Hepatocyte (in vitro differentiated cells): Measurements from ENCODE around the gene CELF4. TPM values are rescaled to one million over a fixed set of nuclear protein-coding genes. Genes with fewer than 3 reads are reported as not detected.

ENCODE experiments used
- DNase-seq: peaks from one replicate; pipeline ENCODE4 v3.0.0-alpha.2; 2016; ENCODE audit warnings: low spot score
- H2AFZ ChIP-seq: fragments of 200-600 bp; sonication (generic); 2 replicates; pipeline ENCODE4 v1.6.0; 2016; ENCODE audit warnings: antibody characterized with exemption, mild to moderate bottlenecking
- H3K27ac ChIP-seq: fragments of 200-600 bp; sonication (generic); 2 replicates; pipeline ENCODE4 v1.5.1; 2016; ENCODE audit warnings: mild to moderate bottlenecking
- H3K27me3 ChIP-seq: fragments of 200-600 bp; sonication (generic); 2 replicates; pipeline ENCODE4 v1.6.1; 2016
- H3K36me3 ChIP-seq: fragments of 200-600 bp; sonication (generic); replicated peaks from 2 replicates; pipeline ENCODE4 v1.5.1; 2016; ENCODE audit warnings: low read depth; ENCODE audit not compliant: insufficient read depth
- H3K4me1 ChIP-seq: fragments of 200-600 bp; sonication (generic); 2 replicates; pipeline ENCODE4 v1.5.1; 2016; ENCODE audit warnings: mild to moderate bottlenecking, moderate library complexity; ENCODE audit not compliant: insufficient read depth
- H3K4me2 ChIP-seq: fragments of 200-600 bp; sonication (generic); 2 replicates; pipeline ENCODE4 v1.6.0; 2016
- H3K4me3 ChIP-seq: fragments of 200-600 bp; sonication (generic); 2 replicates; pipeline ENCODE4 v1.5.1; 2016; ENCODE audit warnings: mild to moderate bottlenecking
- H3K79me2 ChIP-seq: fragments of 200-600 bp; sonication (generic); 2 replicates; pipeline ENCODE4 v1.6.0; 2017; ENCODE audit warnings: mild to moderate bottlenecking
- H3K9me2 ChIP-seq: fragments of 200-600 bp; sonication (generic); replicated peaks from 2 replicates; pipeline ENCODE4 v1.6.0; 2017; ENCODE audit warnings: mild to moderate bottlenecking; ENCODE audit not compliant: insufficient read depth
- H3K9me3 ChIP-seq: fragments of 200-600 bp; sonication (generic); 2 replicates; pipeline ENCODE4 v1.5.1; 2016; ENCODE audit warnings: low read depth, mild to moderate bottlenecking
- H4K20me1 ChIP-seq: fragments of 200-600 bp; sonication (generic); 2 replicates; pipeline ENCODE4 v1.6.0; 2016; ENCODE audit warnings: mild to moderate bottlenecking; ENCODE audit not compliant: insufficient read depth, poor library complexity, severe bottlenecking
- CTCF ChIP-seq: fragments of 200-600 bp; sonication (generic); IDR thresholded peaks from 2 replicates; pipeline ENCODE4 v1.5.1; 2016; ENCODE audit warnings: antibody characterized with exemption, mild to moderate bottlenecking; ENCODE audit not compliant: poor library complexity
- EZH2 ChIP-seq: fragments of 200-600 bp; sonication (generic); IDR thresholded peaks from 2 replicates; pipeline ENCODE4 v1.6.1; 2016; ENCODE audit warnings: antibody characterized with exemption, mild to moderate bottlenecking, borderline replicate concordance
- EZH2phosphoT487 ChIP-seq: fragments of 200-600 bp; sonication (generic); IDR thresholded peaks from one replicate; pipeline ENCODE4 v1.6.1; 2018; ENCODE audit warnings: antibody characterized with exemption, mild to moderate bottlenecking, low read depth, moderate library complexity; ENCODE audit not compliant: unreplicated experiment, severe bottlenecking
- WGBS: methylation state at CpG from one replicate; pipeline ENCODE4 v1.1.6; 2016; ENCODE audit warnings: low lambda C conversion rate; ENCODE audit errors: missing lambda C conversion rate; 5-methylcytosine and 5-hydroxymethylcytosine counted together
- polyA plus RNA-seq: library from polyadenylated mRNA; unstranded; fragments of >200 nt; fragmentation: Nextera tagmentation; extraction: Ambion mirVana; gene quantifications from 2 replicates; pipeline ENCODE4 v1.2.1, GENCODE V29; 2016
- total RNA-seq: library from RNA; depleted of rRNA; stranded (reverse); fragments of >200 nt; gene quantifications from 2 replicates; pipeline ENCODE4 v1.2.3, GENCODE V29; 2014

CELF4 gene
- total and polyA plus RNA-seq, 2 experiments from 2014 or later, result 1.3 to 2.9 TPM

DNA sequence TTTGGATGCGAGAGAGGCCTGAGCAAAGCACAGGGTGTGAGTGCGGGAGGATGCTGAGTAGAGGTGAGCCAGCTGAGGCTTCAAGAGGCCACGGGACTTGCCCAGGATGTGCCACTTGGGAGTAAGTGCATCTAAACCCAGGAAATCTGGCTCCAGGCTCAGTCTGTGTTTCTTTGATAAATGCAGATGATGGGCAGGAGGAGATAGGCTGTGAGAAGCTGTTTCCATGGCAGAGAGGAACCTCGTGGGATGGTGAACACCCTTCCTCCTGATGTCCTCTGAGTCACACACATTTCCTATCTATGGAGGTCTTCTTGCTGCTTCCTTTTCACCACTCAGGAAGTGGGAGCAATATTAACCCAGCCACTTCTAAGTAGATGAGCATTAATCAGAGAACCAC is 38.4 kb upstream of the CELF4 start:
- Histone ChIP-seq H3K4me3 (no peak overlapping the region), H4K20me1 (no peaks in the 10 kb centered on the region), H2AFZ (no peak overlapping the region), H3K9me2 (no peaks in the 10 kb centered on the region), H3K4me2 (no peak overlapping the region), H3K27me3 (peaks cover 4% of the 10 kb centered on the region), H3K9me3 (no peaks in the 10 kb centered on the region), H3K79me2 (no peaks in the 10 kb centered on the region), H3K27ac (no peak overlapping the region), H3K36me3 (no peaks in the 10 kb centered on the region), H3K4me1 (no peaks in the 10 kb centered on the region)
- no peak for DNase-seq
- 89% methylated on average over 4 of the region's 4 CpGs for WGBS
- no peak for TF ChIP-seq EZH2phosphoT487
- TF ChIP-seq EZH2, result no peak
- no peak for TF ChIP-seq CTCF

GRCh38 chr18:37598966-37599896 is 33.6 kb upstream of the CELF4 start:
- no peak for DNase-seq
- Histone ChIP-seq H3K9me2 (no peaks in the 10 kb centered on the region), H3K36me3 (no peaks in the 10 kb centered on the region), H4K20me1 (no peaks in the 10 kb centered on the region), H3K27ac (no peak overlapping the region), H3K4me1 (no peaks in the 10 kb centered on the region), H3K79me2 (no peaks in the 10 kb centered on the region), H3K9me3 (no peaks in the 10 kb centered on the region), H3K4me2 (no peak overlapping the region), H2AFZ (no peak overlapping the region), H3K27me3 (no peaks in the 10 kb centered on the region), H3K4me3 (no peak overlapping the region)
- no peak for TF ChIP-seq EZH2phosphoT487
- WGBS, result 79% methylated on average over 19 of the region's 19 CpGs

- no peak overlapping the region for H3K4me2 ChIP-seq
- H3K27me3 ChIP-seq, result no peaks in the 10 kb centered on the region
- no peak for DNase-seq
- H3K36me3 ChIP-seq, result no peaks in the 10 kb centered on the region
- WGBS, result 92% methylated on average over 5 of the region's 5 CpGs
- no peaks in the 10 kb centered on the region for H3K9me2 ChIP-seq
- H4K20me1 ChIP-seq, result no peaks in the 10 kb centered on the region
- H3K27ac ChIP-seq, result no peak overlapping the region
- no peak for TF ChIP-seq CTCF
- TF ChIP-seq EZH2phosphoT487, result no peak
- no peak for TF ChIP-seq EZH2
- no peak overlapping the region for H2AFZ ChIP-seq
- H3K4me1 ChIP-seq, result no peaks in the 10 kb centered on the region
- no peaks in the 10 kb centered on the region for H3K79me2 ChIP-seq
- no peaks in the 10 kb centered on the region for H3K9me3 ChIP-seq
- no peak overlapping the region for H3K4me3 ChIP-seq
Observed at GRCh38 chr18:37598396-37598795, 32.8 kb upstream of the CELF4 start.

DNA sequence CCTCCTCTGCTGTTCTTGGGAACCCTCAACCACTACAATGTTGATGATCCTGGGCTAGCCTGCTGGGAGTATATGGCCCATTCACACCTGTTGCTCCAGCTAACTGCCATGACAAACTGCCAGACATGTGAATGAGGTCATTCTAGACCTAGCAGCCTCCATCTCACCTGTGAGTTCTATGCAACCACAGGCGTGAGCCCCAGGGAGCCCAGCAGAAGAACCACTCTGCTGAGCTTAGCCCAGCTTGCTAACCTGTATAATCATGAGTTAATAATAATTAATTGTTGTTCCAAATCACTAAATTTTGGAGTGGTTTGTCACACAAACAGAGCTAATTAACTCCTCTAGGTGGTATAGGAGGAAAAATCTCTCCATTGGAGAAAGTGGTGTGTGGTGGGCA is 24.7 kb upstream of the CELF4 start:
- Histone ChIP-seq H3K9me2 (no peaks in the 10 kb centered on the region), H3K27me3 (no peaks in the 10 kb centered on the region), H3K79me2 (no peaks in the 10 kb centered on the region), H3K4me3 (no peak overlapping the region), H3K36me3 (no peaks in the 10 kb centered on the region), H3K4me1 (no peaks in the 10 kb centered on the region), H4K20me1 (no peaks in the 10 kb centered on the region), H3K4me2 (no peak overlapping the region), H3K27ac (no peak overlapping the region), H3K9me3 (no peaks in the 10 kb centered on the region), H2AFZ (no peak overlapping the region)
- no peak for TF ChIP-seq CTCF
- no peak for TF ChIP-seq EZH2phosphoT487
- no peak for TF ChIP-seq EZH2
- WGBS, result 100% methylated on average over 1 of the region's 1 CpG
- DNase-seq, result no peak
